Activated CD8-positive, alpha-beta memory T cell treated with anti-CD3 and anti-CD28 coated beads for 36 hours (primary cell): Measurements from ENCODE around the gene LRIT3. TPM values are rescaled to one million over a fixed set of nuclear protein-coding genes. Genes with fewer than 3 reads are reported as not detected.

ENCODE experiments used
- CTCF ChIA-PET: fragments of 350-600 bp; sonication (Branson Sonifier 250); formaldehyde crosslinking; loops from one replicate; lab custom pipeline; 2021; ENCODE audit warnings: antibody characterized with exemption; lab: Charles Lee
- POLR2A ChIA-PET: fragments of 350-600 bp; sonication (Branson Sonifier 250); formaldehyde crosslinking; loops from one replicate; lab custom pipeline; 2021; ENCODE audit warnings: antibody characterized with exemption; lab: Charles Lee
- total RNA-seq, 2 experiments: library from RNA; stranded (reverse); gene quantifications; one replicate each; pipeline ENCODE4 v1.2.3, GENCODE V29; 2021

LRIT3 gene
- total RNA-seq, 2 experiments from 2014 or later: 0.17 to 0.23 TPM

DNA sequence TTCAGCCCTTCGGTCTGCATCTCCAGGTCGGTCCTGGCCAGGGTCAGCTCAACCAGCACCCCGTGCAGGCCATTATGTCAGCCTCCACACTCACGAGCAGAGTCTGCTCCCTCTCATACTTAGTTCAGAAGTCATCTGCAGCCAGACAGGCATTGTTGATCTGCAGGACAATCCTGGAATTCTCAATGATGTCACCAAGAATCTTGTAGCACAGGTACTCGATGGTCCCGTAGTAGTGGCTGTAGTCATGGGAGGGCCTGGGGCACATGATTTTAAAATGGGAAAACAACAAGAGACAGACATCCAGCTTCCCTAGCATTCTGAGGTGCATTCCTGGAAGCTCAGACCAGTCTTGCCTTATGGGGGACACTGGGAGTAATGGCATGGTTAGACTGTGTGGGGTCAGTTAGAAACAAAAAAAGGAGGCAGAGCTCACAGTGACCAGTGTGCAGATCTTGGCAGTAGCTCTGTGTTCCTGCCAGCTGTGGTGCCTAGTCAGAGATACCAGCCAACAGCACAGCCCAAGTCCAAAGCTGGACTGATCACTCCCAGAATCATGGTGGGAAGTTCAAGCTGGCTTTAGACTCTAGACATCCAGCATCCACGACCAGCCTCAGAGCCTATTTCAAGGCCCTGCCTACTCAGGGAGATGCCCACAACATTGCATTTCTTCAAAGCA is 31.9 kb downstream of the LRIT3 start:
- CTCF ChIA-PET: no interaction called here

DNA sequence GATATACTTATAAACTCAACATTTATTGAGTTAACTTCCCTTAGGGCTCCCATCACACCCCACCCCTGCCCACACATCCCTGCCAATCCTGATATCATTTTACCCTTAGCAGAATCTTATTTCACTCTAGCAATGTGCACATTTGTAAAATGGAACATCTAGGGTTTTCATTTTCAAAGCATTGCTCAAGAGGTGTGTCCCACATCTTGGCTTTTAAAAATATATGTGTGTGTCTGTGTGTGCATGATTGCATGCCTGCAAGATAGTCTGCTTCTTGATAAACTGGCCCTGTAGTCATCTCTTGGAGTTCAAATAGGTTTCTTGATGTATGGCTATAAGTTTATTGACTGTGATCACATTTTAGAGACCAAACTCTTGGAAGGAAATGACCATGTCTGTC is 38.4 kb downstream of the LRIT3 start:
- ChIA-PET POLR2A (no interaction called here), CTCF (no interaction called here)

More for the DNA sequence above, 31.9 kb downstream of the LRIT3 start:
- POLR2A ChIA-PET: no interaction called here

DNA sequence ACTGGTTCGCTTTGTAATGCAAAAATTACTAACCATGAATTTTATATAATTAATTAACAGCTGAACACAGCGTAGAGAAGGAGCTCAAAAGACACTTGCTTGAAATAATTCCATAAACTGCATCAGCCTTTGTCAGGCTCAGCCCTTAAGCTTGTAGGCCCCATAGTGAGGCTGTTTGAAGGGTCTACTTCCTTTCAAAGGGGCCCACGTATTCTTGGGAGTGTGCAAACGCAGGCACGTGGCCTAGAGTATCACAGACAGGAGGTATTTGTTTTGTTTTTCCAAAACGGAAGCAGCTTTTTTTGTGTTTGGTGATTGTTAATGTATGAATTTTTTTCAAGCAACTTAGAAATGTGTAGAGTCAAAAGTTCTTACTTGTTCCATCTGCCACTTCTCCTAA is 39.2 kb downstream of the LRIT3 start:
- ChIA-PET CTCF (no interaction called here), POLR2A (no interaction called here)

DNA sequence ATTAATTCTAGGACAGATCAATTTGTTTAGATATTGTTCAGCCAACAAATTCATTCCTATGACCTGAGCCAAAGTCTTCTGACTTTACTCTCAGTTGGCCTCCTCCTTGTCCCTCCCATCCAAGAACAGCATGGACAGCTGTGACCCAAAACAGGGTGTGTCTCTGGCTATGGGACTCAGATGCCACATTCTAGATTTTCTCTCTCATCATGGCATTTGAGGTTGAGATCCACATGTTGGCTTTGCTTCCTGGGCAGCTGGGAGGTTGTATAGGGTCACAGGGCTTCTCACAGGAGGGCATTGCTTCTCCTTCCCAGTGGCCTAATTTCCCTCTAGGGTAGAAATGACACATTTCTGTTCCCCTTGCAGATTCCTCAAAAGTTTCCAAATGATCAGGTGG is 42.2 kb downstream of the LRIT3 start:
- ChIA-PET POLR2A (no interaction called here), CTCF (no interaction called here)

DNA sequence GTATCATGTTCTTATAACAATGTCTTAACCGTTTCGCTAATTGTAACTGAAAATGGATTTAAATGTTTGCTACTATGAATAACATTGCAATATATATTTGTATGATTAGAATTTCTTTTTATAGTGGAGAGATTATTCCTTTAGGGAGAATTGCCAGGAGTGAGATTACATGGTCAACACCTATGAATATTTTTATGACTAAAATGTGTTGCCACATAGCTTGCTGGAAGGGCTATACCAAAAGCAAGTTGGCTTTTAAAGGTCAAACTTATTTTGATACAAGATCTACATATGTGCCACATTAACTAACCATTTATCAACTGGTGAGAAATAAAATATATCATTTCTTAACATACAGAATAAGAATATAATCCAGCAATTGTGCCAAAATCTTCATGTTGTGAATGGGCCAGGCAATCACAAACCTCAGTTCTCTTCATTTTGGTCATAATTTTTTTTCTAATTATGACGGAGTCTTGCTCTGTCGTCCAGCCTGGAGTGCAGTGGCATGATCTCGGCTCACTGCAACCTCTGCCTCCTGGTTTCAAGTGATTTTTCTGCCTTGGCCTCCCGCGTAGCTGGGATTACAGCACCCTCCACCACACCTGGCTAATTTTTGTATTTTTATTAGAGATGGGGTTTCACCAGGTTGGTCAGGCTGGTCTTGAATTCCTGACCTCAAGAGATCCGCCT is 54.8 kb downstream of the LRIT3 start:
- ChIA-PET POLR2A (no interaction called here), CTCF (no interaction called here)

DNA sequence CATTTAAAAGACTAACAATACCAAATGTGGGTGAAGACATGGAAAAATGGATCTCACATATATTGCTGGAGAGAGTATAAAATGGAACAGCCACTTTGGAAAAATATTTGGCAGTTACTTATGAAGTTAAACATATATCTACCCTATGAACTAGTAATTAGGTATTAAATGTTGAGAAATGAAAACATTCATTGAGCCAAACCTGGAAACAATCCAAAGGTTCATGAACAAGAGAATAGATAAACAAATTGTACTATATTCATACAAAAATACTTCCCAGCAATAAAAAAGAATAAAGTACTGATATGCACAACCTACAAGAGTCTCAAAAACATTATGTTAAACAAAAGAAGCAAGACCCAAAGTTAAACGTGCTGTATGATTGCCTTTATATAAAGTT is 60.8 kb downstream of the LRIT3 start:
- POLR2A ChIA-PET: no interaction called here
- CTCF ChIA-PET: no interaction called here

DNA sequence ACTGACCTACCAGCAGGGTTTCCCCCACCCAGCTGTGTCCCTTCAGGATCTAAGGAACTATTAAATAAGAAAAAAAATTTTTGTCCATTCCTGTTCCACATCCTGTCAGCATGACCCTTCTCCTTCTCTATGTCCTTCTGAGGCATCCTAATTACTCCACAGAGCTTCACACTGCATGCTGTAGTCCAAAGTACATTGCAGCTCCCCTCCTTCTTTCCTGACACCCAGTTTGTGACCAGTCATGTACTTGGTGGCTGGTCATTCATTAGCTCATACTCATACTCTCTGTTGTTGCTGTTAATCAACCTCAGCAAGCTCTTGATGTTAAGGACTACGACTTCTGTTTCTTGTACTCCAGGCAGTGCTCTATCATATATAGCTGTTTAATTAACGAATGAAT is 62.3 kb downstream of the LRIT3 start:
- POLR2A ChIA-PET: no interaction called here
- CTCF ChIA-PET: interaction anchor here (0.7 to 0.9 kb wide), 2 partner anchors 12 to 37 kb away, joined by 3 read pairs; no protein-coding TSS in a partner anchor

DNA sequence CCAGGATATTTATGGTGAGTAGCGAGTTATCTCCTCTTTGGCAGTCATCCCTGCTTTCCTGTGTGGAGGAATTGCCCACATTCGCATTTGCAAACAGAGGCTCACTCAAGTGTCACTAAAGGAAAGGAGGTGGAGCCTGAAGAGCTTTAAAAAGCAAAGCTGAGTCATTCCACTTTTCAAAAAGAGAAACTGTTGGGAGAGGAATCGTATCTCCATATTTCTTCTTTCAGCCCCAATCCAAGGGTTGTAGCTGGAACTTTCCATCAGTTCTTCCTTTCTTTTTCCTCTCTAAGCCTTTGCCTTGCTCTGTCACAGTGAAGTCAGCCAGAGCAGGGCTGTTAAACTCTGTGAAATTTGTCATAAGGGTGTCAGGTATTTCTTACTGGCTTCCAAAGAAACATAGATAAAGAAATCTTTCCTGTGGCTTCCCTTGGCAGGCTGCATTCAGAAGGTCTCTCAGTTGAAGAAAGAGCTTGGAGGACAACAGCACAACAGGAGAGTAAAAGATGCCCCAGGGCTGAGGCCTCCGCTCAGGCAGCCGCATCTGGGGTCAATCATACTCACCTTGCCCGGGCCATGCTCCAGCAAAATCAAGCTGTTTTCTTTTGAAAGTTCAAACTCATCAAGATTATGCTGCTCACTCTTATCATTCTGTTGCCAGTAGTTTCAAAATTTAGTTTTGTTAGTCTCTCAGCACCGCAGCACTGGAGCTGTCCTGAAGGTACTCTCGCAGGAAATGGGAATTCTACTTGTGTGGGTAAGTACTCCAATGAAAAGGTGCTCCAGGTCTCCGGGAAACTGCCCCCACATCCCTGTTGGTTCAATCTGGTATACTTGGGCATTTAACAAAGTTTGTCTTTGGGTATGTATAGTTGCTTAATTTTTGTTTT is 65.0 kb downstream of the LRIT3 start, which contains the start of gene EGF:
TSS of gene EGF (plus strand) at position 178 of the 890 bp plus-strand sequence. CDS start at position 631, 453 bp downstream.
- POLR2A ChIA-PET: no interaction called here
- CTCF ChIA-PET: no interaction called here

DNA sequence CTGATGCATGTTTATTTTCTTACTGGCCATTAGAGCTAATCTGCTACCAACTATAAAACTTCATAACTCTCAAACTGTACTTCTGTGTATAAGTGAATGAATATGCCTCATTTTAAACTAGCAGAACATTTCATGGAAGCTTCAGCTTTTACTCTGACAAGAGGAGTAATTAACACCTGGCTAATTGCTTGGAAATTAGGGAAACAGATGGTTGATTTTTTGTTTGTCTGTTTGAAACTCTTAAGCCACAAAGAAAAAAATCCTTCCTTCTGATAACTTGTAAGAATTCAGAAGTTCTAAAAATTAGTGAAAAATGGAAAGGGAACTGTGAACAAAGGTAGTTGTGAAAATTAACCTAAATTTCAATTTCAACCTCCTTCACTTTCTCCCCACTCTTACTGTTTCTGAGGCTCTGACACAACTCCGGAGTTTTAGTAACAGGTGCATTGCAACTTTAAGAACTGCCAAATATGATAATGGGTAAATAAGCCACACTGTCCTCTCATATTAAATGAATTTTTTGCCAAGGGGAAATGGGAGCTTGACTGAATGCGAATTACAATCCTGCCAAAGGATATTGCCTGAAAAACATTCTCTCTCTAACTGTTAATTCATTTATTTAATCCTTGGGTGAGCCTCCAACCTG is 65.8 kb downstream of the LRIT3 start:
- ChIA-PET POLR2A (no interaction called here), CTCF (no interaction called here)

DNA sequence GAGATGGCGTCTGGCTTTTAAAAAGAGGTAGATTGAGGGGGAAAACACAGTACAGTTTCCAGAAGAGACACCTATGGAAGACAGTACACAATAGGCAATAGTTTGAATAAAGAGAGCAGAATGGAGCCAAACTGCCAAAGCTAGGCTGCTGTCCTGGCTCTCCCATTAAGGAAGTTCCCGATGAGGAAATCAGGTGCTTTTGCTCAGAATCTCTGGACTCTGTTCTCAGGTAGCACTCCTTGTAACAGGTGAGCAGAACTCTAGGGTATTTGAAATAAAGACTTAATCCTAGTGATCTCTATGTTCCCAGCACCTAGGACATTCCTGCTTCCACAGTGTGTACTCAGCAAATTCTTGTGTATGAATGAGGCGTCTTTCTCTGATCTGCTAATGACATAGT is 66.4 kb downstream of the LRIT3 start:
- CTCF ChIA-PET: no interaction called here
- POLR2A ChIA-PET: no interaction called here

DNA sequence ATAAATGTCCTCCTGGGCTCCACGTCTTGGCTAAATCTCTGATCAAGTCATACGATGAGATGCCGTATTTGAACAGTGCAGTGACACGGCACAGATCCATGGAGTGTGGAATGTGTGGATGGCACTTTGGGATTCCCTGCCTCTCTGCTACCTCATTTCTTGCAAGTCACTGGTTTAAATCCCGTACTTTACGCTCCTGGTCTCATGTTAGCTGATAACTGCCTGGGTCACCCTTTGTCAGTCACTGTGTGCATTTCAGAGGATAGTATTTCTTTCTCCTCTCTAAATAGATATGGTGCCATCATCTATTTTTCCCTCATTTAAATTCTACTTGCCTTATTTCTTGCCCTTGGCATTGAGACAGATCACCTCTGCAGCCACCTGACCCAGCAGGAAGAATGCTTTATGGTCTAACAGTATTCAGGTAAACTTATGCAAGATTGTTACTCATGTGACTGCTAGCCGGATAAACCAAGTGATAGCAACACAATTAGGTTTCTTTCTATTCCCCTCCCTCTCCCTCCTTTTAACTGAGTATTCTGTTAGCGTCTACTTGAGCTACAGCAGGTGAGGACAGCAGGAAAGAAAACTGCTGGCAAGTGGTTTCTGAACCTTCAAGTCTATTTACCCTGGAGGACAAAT is 67.6 kb downstream of the LRIT3 start:
- CTCF ChIA-PET: no interaction called here
- POLR2A ChIA-PET: no interaction called here

DNA sequence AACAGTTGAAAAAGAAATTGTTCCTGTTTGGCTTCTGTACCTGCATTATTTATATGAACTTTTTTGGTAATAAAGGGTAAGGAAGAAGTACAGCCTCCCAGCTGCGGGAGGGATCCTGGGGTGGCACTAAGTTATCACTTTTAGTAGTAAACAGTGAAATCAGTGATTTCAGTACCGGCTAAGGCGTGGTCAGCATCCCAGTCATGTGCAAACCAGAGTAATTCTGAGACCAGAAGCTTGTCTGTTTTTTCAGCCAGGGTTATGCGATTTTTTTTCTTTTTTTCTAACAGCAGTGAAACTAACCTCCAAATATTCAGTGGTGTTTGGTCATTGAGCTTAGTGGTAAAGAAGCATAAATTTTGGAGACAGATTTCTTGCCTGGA is 68.1 kb downstream of the LRIT3 start:
- ChIA-PET POLR2A (no interaction called here), CTCF (no interaction called here)

DNA sequence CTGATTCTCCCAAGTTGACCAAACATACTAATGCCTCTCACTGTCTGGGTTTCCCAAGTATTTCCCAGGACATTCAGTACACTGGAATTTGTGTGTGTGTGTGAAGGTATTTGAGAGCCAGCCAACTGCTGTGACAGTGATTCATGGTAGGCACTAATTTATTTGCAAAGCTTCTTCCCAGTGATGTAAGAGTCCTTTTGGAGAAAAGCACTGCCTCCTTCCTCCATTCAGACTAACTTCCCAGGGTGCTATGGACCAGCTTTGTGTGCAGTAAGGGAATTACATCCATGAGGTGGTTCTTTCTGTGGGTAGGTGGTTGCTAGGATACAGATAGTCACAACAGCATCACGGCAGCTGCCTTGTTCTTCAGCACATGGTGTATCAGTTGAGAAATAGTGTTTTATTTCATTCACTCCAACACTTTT is 73.5 kb downstream of the LRIT3 start:
- ChIA-PET CTCF (no interaction called here), POLR2A (no interaction called here)

Other genes with a start within 250 kb of the LRIT3 start
- 10 to 100 TPM; 12.6 to 15.2 TPM for gene CASP6, start 144.7 kb upstream of the LRIT3 start, total RNA-seq
- gene PLA2G12A, start 118.0 kb upstream of the LRIT3 start, total RNA-seq: 10 to 100 TPM; 23.6 to 29.8 TPM
- gene CFI, start 46.1 kb upstream of the LRIT3 start, total RNA-seq: under 1 TPM in 1 of 2 experiments, not detected in 1; 0.17 TPM
- gene GAR1, start 32.3 kb upstream of the LRIT3 start, total RNA-seq: 10 to 100 TPM; 57.7 to 58.7 TPM
- gene RRH, start 20.1 kb upstream of the LRIT3 start, total RNA-seq: under 1 TPM; 0.27 to 0.48 TPM
- gene EGF, start 64.8 kb downstream of the LRIT3 start, total RNA-seq: not detected